Activated naive CD8-positive, alpha-beta T cell treated with anti-CD3 and anti-CD28 coated beads, Interleukin-2, amount 50 U/mL, for 16 hours (primary cell): ENCODE results near the gene ACAD8.
"Not testable (repeated sequence)": the region's sequence is repeated elsewhere in the genome, so short reads cannot be mapped to it uniquely, and the experiment has no call there.

ENCODE experiments used
- DNase-seq: peaks from one replicate; pipeline ENCODE4 v3.0.0-alpha.2; 2020; ENCODE audit warnings: low read depth, low spot score

Gene ACAD8

DNA sequence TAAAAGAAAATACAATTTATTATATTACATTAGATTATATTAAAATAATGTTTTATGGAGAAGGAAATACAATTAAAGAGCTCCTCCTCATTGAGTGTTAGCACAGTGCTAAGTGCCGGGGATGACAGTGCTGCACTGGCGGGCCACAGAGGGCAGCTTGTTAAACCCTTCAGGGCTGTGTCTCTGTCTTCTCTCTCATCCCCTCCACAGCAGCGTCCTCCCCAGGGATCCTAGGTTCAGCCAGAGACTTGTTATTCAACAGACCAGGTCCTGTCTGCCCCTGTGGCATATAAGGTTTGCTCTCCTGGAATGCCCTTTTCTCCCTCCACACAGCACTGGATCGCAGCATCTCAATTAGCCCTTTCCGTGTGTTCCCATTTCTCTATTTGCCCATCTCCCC is 14.4 kb upstream of the ACAD8 start:
- no peak for DNase-seq

DNA sequence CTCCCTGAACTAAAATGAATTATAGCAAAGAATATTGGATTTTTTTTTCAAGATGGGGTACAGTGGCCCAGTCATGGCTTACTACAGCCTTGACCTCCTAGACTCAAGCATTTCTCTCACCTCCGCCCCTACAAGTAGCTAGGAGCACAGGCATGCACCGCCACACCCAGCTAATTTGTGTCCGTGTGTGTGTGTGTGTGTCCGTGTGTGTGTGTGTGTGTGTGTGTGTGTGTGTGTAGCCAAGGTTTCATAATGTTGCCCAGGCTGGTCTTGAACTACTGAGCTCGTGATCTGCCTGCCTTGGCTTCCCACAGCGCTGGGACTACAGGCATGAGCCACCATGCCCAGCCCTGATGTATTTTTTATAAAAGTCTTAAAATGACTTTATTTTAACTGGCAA is 12.8 kb upstream of the ACAD8 start:
- DNase-seq = no peak

DNA sequence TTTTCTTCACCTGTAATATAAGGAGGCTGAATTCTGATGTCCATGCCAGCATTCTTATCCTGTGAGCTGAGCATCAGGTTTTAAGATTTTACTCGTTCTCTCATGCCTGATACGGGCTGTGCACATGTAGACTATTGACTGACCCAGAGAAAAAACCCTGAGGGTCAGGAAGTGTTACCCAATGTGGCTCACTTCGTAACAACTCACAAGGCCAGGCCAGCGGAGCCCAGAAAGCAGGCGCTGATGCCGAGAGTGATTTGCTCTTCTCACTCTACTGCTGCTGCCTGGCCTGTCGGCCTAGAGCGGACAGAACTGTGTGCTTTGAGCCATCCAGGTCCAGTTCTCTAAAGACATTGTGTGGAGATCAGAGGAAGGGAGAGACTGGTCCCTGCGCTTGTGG is 11.0 kb upstream of the ACAD8 start:
- no peak for DNase-seq

DNA sequence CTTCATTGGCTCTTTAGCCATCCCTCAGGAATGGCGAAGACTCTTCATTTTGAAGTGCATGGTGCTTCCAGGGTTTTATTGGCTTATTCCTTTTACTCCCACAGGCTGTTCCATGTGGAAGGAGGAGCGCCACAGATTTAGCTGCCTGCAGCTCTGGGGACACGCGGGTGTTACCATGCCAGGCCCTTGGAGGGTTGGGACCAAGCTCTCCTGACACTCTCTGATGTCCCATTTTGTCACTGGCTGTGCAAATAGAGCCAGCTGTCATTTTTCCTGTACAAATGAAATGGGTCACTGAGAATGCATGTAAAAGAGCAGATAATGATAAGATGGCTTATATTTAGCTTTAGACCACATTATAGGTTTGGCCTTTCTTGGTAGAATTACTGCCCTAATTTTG is 9.5 kb upstream of the ACAD8 start:
- no peak for DNase-seq

DNA sequence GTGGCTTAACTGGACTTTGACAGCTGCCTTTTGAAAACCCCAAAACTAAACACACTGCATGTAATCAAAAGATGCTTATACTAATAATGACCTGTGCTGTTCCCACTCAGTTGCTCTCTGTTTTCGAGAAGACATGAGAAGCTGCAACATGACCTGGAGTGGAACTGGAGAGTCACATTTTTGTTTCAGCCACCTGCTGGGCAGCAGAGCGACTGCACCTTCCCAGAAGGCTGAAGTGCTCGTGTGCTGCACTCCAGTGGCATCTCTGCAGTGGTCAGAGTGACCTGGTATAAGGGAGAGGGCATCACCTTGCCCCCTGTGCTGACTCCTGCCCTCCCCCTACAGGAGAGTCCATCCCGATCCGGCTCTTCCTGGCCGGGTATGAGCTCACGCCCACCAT is 8.8 kb upstream of the ACAD8 start:
- no peak for DNase-seq

DNA sequence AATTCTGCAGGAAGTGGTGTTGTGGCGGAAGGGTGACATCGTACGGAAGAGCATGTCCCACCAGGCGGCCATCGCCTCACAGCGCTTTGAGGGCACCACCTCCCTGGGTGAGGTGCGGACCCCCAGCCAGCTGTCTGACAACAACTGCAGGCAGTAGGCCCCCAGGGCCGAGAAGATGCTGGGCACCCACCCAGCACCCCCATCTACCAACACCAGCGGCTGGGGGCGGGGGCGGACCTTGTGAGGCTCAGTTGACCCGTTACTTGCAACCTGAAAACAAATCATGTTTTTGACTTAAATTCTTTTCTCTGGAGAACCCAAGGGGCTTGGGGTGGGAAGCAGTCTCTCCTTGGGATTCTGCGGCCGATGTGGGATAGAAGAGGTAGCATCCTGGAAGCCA is 7.9 kb upstream of the ACAD8 start:
- DNase-seq = no peak

DNA sequence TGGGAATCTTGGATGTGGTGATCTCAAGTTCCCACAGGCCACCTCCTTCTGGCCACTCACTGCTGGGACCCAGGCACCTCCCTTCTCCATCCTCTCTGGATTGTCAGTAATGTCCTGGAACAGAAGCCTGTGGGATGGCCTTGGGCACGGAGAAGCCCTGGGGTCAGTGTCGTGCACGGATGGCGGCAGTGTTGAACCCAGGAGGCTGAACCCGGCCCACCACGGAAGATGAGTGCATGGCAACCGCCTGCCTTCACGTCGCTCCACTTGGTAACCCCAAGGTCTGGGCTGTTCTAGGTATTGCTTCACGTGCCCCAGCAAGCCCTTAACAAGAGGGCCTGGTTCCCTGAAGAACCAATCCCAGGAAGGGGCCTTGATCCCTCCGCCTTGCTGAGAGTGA is 7.3 kb upstream of the ACAD8 start:
- DNase-seq = no peak

DNA sequence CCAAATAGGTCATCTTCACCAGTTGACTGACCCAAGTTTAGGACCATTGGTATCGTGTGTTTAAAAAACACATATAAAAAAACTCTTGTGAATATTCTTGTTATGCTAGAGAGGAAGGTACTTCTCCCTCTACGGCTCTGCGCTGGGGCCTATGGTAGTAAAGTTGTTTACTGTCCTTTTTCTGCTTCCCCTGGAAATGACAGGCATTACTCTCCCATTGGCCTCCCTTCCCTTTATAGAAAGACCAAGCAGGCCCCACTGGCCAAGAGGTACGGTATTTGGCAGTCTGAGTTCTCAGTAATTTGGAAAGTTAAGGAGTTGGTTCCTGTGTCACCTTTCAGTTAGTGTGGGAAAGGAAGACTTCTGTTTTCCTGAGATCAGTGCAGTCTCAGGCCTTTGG is 6.7 kb upstream of the ACAD8 start:
- DNase-seq = no peak

DNA sequence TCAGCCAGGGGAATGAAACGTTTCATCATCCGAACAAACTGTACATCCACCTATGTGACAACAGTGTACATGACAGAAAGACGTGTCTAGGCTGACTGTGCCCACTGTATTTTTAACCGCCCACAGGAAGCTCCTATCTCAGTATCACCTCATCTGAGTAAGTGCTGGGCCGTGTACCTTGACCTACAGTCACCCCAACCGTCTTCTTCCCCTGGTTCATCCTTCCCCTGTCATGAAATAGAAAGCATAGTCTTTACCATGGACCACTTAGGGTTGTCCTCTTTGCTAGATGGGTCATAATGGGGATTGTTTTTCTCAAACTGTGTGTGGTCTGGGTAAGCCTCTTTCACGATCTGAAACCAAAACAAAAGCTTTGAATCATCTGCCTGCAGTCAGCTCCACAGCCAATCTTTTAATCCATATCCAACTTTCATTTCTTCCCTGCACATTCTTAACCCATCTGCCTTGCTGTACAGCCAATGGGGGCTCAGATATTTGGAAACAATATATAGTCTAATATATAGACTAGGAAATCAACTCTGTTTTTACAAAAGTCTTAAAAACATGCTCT is 4.4 kb upstream of the ACAD8 start:
- no peak for DNase-seq

DNA sequence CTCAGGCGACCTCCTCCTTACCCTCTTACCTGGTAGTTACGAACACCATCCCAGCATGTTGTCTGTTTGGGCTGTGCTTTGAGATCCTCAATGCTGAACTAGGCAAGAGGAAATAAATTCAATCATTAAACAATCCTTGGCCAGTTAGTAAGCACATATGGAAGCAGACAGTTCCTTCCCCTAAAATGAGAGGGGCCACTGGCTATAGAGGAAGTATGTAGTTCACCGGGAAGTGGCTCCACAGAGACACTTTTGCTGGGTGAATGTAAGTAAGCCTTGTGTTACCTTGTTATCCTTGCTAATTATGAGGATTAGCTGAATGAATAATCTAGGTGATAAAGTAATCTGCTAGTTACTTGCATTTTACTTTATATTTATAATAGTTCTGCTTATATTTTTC is 3.1 kb upstream of the ACAD8 start:
- no peak for DNase-seq

DNA sequence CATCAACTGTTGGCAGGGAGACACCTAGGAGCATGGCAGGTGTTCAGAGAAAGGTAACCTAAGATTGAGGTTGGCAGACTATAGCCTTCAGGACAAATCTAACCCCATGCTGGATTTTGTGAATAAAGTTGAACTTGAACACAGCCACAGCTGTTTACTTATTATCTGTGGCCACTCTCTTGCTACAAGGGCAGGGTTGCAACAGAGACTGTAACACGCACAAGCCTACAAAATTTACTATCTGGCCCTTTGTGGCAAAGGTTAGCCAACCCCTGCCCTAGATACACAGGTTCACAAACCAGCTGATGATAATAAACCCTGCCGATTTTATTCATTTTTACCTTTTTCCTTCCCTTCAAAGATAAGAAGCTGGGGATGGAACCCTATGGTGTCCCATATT is 2.7 kb upstream of the ACAD8 start:
- no peak for DNase-seq

DNA sequence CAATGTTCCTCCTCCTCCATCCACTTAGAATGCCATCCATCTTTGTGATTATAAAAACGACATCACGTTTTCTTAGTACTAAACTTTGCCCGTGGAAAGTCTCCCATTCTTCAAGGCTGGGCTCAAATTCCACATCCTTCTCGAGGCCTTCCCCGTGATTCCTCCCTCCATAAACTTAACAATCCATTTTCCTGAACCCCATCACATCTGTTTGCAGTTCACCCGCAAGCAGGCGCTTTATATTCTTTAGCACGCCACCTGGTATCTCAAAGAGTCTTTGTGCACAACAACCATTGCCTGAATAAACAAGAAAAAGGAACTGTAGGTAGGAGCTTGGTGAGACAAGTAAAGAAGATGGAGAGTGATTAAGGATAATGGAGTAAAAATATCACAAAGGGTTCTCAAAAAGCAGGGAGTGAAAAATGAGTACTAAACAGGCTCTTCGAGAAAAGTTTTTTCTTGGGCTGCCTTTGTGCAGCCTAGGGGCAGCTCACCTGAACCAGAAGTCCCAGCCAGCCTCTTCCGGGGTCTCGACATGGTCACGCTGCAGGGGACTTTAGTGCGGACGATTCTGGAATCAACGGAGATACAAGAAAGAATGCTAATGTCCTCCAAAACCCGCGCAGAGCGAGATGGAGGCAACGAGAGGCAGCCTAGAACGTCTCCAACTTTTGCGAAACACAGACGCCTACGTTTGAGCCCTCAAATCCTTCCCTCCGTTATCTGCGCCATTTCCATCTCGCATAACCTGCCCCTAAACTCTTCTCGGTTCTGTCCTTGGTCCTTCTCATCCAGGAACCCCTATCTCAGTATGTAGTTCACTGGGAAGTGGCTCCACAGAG is 801 bp upstream of the ACAD8 start:
- no peak for DNase-seq

DNA sequence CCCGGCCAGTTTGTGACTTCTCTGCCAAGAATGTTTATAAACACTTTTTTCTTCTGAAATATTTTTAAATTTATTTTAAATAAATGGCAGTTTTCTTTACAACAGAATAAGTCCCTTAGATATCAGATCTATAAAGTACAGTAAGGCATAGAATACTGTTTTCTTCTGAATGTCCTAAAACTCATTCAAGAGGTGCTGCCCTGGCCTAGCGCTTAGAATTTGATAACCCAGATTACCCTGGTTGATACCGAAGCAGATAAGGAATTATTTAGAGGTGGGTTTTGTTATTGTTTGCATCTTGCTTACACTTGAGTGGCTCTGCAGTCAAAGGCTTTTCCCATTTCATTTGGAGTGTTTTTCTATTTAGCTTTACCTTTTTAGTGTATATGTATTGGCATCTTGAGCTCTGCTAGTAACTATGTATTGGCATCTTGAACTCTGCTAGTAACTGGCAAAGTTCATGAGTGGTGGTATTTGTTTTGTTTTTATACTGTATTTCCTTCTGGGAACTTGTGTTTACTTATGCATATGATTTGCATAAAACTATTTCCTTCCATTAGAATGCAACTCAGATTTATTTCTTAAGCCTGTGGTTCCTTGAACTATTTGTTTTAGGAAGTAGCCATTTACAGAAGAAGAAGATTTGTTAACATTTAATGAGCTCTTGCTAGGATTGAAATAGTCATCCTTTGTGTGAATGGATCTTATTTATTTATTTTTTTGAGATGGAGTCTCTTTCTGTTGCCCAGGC is 1.2 kb downstream of the ACAD8 start:
- DNase-seq = no peak

DNA sequence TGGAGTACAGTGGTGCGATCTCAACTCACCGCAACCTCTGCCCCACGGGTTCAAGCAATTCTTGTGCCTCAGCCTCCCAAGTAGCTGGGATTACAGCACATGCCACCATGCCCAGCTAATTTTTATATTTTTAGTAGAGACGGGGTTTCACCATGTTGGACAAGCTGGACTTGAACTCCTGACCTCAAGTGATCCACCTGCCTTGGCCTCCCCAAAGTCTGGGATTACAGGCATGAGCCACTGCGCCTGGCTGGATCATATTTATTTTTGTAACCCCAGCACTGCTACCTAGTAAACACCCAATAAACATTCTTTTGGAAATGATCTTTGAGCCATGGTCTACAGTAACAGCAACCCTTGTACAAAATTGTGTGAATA is 1.8 kb downstream of the ACAD8 start:
- not testable (repeated sequence) for DNase-seq

DNA sequence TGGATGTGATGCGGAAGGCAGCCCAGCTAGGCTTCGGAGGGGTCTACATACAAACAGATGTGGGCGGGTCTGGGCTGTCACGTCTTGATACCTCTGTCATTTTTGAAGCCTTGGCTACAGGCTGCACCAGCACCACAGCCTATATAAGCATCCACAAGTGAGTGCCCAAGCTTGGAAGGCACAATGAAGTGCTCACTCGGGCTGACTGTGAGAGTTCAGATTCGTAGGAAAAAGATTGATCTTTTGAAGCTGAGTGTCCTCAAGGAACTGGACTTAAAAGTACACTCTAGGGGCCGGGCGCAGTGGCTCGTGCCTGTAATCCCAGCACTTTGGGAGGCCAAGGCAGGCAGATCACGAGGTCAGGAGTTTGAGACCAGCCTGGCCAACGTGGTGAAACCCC is 3.7 kb downstream of the ACAD8 start:
- DNase-seq = no peak

DNA sequence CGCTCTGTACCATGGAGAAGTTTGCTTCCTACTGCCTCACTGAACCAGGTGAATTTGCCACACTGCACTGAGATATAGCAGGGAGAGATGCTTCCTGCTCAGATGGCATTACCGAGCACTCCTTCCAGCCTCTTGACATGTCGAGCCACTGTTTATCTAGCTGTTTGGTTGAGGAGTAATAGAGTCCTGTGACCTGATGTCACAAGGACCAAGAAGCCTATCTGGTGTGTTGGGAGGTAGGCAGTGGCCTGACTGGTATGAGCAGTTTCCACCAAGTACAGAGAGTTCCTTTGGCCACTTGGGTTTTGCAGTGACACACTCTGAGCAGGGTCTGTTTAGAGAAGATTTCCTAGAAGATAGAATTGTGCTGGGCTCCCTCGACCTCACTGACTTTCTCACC is 5.2 kb downstream of the ACAD8 start:
- no peak for DNase-seq

DNA sequence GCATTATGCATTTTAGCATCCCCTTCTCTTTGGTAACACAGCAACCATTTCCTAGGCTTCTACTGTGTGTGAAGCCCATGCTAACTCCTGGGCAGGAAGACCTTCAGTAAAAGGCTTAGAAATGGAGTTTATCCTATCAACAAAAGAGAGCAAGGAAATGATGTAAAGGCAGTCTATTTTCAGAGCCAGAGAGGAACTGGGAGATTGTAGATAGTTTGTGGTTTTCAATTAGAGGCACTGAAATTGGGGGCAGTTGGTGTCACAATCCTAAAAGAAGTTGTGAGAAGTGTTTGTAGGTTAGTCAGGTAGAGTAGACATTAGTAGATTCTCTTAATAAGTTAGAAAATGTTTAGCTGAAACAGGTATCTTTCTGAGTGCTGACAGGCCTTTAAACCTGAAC is 7.1 kb downstream of the ACAD8 start:
- no peak for DNase-seq

DNA sequence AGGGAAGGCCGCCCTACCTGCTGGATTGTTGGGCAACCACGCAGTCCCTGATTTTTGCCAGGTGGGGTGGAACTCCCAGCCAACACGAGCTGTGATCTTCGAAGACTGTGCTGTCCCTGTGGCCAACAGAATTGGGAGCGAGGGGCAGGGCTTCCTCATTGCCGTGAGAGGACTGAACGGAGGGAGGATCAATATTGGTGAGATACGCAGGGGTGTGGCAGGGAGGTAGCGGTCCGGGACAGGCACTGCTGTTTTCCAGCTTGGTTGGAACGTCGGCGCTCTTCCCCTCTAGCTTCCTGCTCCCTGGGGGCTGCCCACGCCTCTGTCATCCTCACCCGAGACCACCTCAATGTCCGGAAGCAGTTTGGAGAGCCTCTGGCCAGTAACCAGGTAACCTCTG is 7.6 kb downstream of the ACAD8 start:
- DNase-seq = no peak

DNA sequence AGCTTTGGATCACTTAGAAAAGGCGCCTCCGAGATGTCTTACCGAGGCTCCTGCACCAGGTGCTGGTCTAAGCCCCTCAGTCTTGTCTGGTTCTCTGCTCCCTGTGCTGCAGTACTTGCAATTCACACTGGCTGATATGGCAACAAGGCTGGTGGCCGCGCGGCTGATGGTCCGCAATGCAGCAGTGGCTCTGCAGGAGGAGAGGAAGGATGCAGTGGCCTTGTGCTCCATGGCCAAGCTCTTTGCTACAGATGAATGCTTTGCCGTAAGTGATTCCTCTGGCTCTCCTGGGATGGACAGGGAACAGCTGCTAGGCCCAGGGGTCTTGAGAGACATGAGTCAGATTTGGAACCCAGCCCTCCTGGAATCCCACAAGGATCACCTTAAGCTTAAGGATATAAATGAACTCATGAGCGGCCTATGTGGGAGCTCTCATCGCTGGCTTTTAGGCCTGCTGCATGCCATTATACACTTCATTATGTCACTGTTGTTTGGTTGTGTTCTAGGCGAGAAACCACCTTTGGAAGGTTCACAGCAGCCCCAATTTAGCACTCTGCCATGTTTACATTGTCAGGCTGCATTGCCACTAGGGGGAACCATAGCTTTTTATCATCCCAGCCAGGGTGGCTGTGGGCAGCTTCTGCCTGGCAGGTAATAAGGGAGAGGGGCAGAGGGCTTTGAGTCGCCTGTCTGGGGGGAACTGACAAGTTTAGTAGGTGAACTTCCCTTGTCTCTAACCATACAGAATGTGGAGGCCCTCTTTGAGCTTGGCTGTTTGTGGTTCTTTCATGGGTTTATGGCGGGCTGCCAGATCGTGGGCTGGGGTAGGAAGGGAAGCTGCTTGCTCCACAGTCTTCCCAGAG is 8.5 kb downstream of the ACAD8 start:
- no peak for DNase-seq

DNA sequence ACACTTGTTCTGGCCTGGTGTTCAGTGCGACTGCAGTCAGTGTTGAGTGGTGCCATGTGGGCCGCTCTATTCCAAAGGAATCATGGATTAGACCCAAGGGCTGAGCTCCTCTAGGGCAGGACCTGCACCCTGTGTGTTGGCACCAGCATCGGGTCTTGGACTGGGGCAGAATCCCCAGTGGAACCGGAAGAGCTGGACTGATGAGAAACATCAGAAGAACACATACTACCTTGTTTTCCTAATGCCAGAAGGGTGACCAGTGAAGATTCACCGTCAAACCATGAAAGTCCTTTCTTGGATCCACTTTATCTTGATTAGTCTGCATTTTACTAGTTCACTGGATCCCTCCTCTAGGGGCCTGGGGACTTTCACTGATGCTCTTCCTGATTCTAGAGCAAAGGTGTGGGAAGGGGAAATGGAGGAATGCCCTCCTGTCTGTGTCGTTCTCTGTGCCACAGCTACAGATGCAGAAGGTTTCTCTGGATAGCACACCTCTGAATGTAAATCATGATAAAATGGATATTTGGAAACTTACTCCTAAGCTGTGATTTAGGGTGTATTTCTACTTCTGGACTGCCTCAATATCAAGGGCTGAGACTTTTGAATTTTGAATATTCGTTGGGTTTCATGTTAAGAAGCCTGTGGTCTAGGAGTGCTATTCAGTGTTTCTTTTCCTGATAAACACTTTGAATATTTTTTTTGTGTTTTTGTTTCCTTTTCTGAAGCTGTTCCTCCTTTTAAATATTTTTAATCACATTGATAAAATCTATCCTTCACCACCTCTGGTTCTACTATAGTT is 11.8 kb downstream of the ACAD8 start:
- no peak for DNase-seq

DNA sequence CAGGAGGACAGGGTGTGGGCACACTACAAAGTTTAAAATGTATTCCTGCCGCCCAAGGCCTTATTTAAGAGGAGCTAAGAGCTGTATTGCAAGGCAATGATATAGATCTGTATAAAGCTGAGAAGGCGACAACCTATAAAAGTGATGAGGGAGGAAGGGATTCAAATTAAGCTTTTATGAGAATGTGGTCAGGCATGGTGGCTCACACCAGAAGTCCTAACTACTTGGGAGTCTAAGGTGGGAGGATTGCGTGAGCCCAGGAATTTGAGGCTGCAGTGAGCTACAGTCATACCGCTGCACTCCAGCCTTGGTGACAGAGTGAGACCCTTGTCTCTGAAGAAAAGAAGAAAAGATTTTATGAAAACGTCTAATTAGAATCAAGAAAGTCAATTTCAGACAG is 13.1 kb downstream of the ACAD8 start:
- DNase-seq = no peak
